NK-92 (cell line): ENCODE results near the gene KIF20B.
"Not testable (repeated sequence)": the region's sequence is repeated elsewhere in the genome, so short reads cannot be mapped to it uniquely, and the experiment has no call there.

Experiments used
- DNase-seq: peaks from one replicate; lab custom pipeline; 2025; ENCODE audit not compliant: unreplicated experiment; lab: John Stamatoyannopoulos, UW

The KIF20B gene

GRCh38 chr10:89684604-89685003, 16.8 kb upstream of the KIF20B start:
- DNase-seq = no peak

GRCh38 chr10:89685936-89686335, 15.5 kb upstream of the KIF20B start:
- no peak for DNase-seq

- DNase-seq = no peak
Observed at GRCh38 chr10:89690027-89690426, 11.4 kb upstream of the KIF20B start.

- DNase-seq = no peak
Observed at GRCh38 chr10:89692416-89692815, 9.0 kb upstream of the KIF20B start.

- DNase-seq = no peak
Observed at GRCh38 chr10:89693176-89693575, 8.2 kb upstream of the KIF20B start.

GRCh38 chr10:89695307-89695706, 6.1 kb upstream of the KIF20B start:
- no peak for DNase-seq

- no peak for DNase-seq
Observed at GRCh38 chr10:89697946-89698345, 3.4 kb upstream of the KIF20B start.

- DNase-seq = no peak
Observed at GRCh38 chr10:89699581-89700064, 1.8 kb upstream of the KIF20B start.

- no peak for DNase-seq
Observed at GRCh38 chr10:89700923-89701241, 508 bp upstream of the KIF20B start.

GRCh38 chr10:89702121-89702480, 711 bp downstream of the KIF20B start:
- DNase-seq = no peak

- DNase-seq = no peak
Observed at GRCh38 chr10:89705466-89705865, 4.1 kb downstream of the KIF20B start.

GRCh38 chr10:89706011-89706410, 4.6 kb downstream of the KIF20B start:
- no peak for DNase-seq

- no peak for DNase-seq
Observed at GRCh38 chr10:89707372-89707771, 6.0 kb downstream of the KIF20B start.

GRCh38 chr10:89710753-89711152, 9.4 kb downstream of the KIF20B start:
- no peak for DNase-seq

GRCh38 chr10:89734616-89735015, 33.2 kb downstream of the KIF20B start:
- DNase-seq = no peak

- no peak for DNase-seq
Observed at GRCh38 chr10:89738551-89739209, 37.3 kb downstream of the KIF20B start.

- no peak for DNase-seq
Observed at GRCh38 chr10:89741126-89741762, 39.9 kb downstream of the KIF20B start.

GRCh38 chr10:89744026-89744425, 42.6 kb downstream of the KIF20B start:
- DNase-seq = no peak

GRCh38 chr10:89745903-89746302, 44.5 kb downstream of the KIF20B start:
- no peak for DNase-seq

GRCh38 chr10:89750441-89750840, 49.1 kb downstream of the KIF20B start:
- no peak for DNase-seq

GRCh38 chr10:89755374-89755773, 54.0 kb downstream of the KIF20B start:
- no peak for DNase-seq

- no peak for DNase-seq
Observed at GRCh38 chr10:89759531-89759930, 58.1 kb downstream of the KIF20B start.

GRCh38 chr10:89763671-89764070, 62.3 kb downstream of the KIF20B start:
- DNase-seq = not testable (repeated sequence)
